Measurements from ENCODE around the gene TMEM114.

- TF ChIP-seq PKNOX1 (IDR thresholded peaks at IDR 0.05) = no peak
- TF ChIP-seq NFRKB (IDR thresholded peaks at IDR 0.05) = no peak
- TF ChIP-seq ELF4 (IDR thresholded peaks at IDR 0.05) = no peak
- no peak for TF ChIP-seq BHLHE40 (IDR thresholded peaks at IDR 0.05; ENCODE audit: borderline replicate concordance)
These were observed 66.4 kb downstream of the TMEM114 start for GRCh38 chr16:8523932-8524331.

Data from HEK293T (cell line).